HG02870 (cell line): ENCODE results near the gene KLHDC7B.

Experiments
- ATAC-seq: cut with Tn5 transposase; IDR thresholded peaks from one replicate; pipeline ENCODE4 v1.9.1; 2021; ENCODE audit warnings: mild to moderate bottlenecking, moderate library complexity; ENCODE audit not compliant: unreplicated experiment

Gene KLHDC7B

GRCh38 chr22:50545522-50546325, at the start of gene KLHDC7B:
TSS of gene KLHDC7B (plus strand) at chr22:50545899. CDS start at chr22:50546244, 345 bp downstream.
- ATAC-seq, result no peak

GRCh38 chr22:50497093-50497492, 48.6 kb upstream of the KLHDC7B start:
- no peak for ATAC-seq

- no peak for ATAC-seq
Observed at GRCh38 chr22:50498322-50498890, 47.3 kb upstream of the KLHDC7B start.

- ATAC-seq, result no peak
Observed at GRCh38 chr22:50500452-50500851, 45.2 kb upstream of the KLHDC7B start.

GRCh38 chr22:50502096-50502495, 43.6 kb upstream of the KLHDC7B start:
- no peak for ATAC-seq

- no peak for ATAC-seq
Observed at GRCh38 chr22:50502628-50503474, 42.8 kb upstream of the KLHDC7B start.

GRCh38 chr22:50503475-50504145, 42.1 kb upstream of the KLHDC7B start:
- no peak for ATAC-seq

GRCh38 chr22:50504369-50505211, 41.1 kb upstream of the KLHDC7B start:
- no peak for ATAC-seq

- no peak for ATAC-seq
Observed at GRCh38 chr22:50505276-50505775, 40.4 kb upstream of the KLHDC7B start.

- no peak for ATAC-seq
Observed at GRCh38 chr22:50505776-50506610, 39.7 kb upstream of the KLHDC7B start.

- ATAC-seq, result no peak
Observed at GRCh38 chr22:50506611-50507420, 38.9 kb upstream of the KLHDC7B start.

GRCh38 chr22:50507421-50507990, 38.2 kb upstream of the KLHDC7B start, which contains the start of gene LMF2:
TSS of gene LMF2 (minus strand) at chr22:50507702. CDS start at chr22:50507675, 27 bp downstream.
- ATAC-seq, result peak; percentile 56

GRCh38 chr22:50507991-50508884, 37.5 kb upstream of the KLHDC7B start, which contains the start of gene NCAPH2:
TSS of gene NCAPH2 (plus strand) at chr22:50508224. CDS start at chr22:50508338, 114 bp downstream.
- ATAC-seq, result peak; percentile 75

- no peak for ATAC-seq
Observed at GRCh38 chr22:50508897-50509296, 36.8 kb upstream of the KLHDC7B start.

GRCh38 chr22:50513175-50513574, 32.5 kb upstream of the KLHDC7B start:
- no peak for ATAC-seq

- ATAC-seq, result no peak
Observed at GRCh38 chr22:50516068-50516467, 29.6 kb upstream of the KLHDC7B start.

- ATAC-seq, result no peak
Observed at GRCh38 chr22:50516891-50517290, 28.8 kb upstream of the KLHDC7B start.
